SH-SY5Y (cell line): ENCODE measurements around the gene FANCB.

Source experiments
- GATA2 ChIP-seq: IDR thresholded peaks from 2 replicates; pipeline ENCODE4 v1.6.1; 2011; ENCODE audit warnings: mild to moderate bottlenecking, low read depth, low read length
- GATA3 ChIP-seq: IDR thresholded peaks from 2 replicates; pipeline ENCODE4 v1.6.1; 2011; ENCODE audit warnings: low read depth, mild to moderate bottlenecking, low read length, moderate library complexity

- no peak for TF ChIP-seq GATA2
- TF ChIP-seq GATA3, result no peak
These were observed 49.6 kb upstream of the FANCB start for GRCh38 chrX:14922437-14922836.
